ENCODE results near the gene CXCL5. TPM values are rescaled to one million over a fixed set of nuclear protein-coding genes. Genes with fewer than 3 reads are reported as not detected.

Gene CXCL5
- total RNA-seq, 6 experiments from 2014 or later: 0.10 to 1.00 (median 0.19) TPM; not detected in 3

DNA sequence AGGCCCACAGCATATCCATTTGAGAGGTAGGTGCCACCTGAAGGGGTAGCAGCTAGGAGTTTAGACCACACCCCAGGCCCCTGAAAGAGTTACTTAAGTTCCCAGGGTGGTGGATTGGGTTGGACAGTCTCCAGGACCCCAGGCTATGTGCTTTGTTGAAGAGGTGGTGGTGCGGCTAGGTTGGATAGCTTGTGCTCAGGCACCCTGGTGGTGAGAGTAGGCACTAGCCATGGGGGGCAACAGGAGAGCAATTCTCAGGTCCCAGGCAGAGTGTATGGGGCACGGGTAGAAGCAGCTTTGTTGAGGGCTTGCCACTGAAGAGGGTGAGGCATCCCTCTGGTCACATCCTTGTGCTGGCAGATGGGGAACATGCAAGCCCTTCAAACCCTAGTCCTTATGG lies 22.3 kb downstream of the CXCL5 start:
- no peak overlapping the region for H3K27ac ChIP-seq
- no peaks in the 10 kb centered on the region for H3K4me1 ChIP-seq
- H3K9me3 ChIP-seq: no peaks in the 10 kb centered on the region
- no peaks in the 10 kb centered on the region for H3K27me3 ChIP-seq
- ATAC-seq (no peak), DNase-seq (no peak)
- intact Hi-C loops (cut with DNase I): no loop called here
- no CpG with 5 or more reads among the region's 2 CpGs for WGBS (ENCODE audit: insufficient coverage, low coverage, low lambda C conversion rate, missing lambda C conversion rate)
- H3K4me3 ChIP-seq: no peak overlapping the region
- H3K36me3 ChIP-seq: no peaks in the 10 kb centered on the region
- TF ChIP-seq POLR2A (IDR thresholded peaks at IDR 0.05): no peak
- TF ChIP-seq, protein P1, sequence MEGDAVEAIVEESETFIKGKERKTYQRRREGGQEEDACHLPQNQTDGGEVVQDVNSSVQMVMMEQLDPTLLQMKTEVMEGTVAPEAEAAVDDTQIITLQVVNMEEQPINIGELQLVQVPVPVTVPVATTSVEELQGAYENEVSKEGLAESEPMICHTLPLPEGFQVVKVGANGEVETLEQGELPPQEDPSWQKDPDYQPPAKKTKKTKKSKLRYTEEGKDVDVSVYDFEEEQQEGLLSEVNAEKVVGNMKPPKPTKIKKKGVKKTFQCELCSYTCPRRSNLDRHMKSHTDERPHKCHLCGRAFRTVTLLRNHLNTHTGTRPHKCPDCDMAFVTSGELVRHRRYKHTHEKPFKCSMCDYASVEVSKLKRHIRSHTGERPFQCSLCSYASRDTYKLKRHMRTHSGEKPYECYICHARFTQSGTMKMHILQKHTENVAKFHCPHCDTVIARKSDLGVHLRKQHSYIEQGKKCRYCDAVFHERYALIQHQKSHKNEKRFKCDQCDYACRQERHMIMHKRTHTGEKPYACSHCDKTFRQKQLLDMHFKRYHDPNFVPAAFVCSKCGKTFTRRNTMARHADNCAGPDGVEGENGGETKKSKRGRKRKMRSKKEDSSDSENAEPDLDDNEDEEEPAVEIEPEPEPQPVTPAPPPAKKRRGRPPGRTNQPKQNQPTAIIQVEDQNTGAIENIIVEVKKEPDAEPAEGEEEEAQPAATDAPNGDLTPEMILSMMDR (IDR thresholded peaks at IDR 0.05): no peak

DNA sequence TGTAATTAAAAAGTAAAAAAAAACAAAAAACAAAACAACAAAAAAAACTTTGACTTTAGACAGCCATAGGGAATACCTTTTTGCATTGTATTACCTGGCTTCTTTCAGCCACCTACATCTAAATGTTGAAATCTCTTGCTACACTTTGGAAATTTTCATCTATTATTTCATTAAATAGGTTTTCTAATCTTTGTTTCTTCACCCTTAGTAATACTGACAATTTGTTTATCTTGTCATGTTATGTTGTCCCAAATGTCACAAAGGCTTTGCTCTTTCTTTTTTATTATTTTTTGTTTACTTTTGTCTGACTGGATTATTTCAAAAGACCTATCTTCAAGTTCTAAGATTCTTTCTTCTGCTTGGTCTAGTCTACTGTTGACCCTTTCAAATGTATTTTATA lies 24.1 kb downstream of the CXCL5 start:
- Histone ChIP-seq H3K4me1 (no peaks in the 10 kb centered on the region), H3K4me3 (no peak overlapping the region), H3K36me3 (no peaks in the 10 kb centered on the region), H3K27ac (no peak overlapping the region), H3K9me3 (no peaks in the 10 kb centered on the region), H3K27me3 (no peaks in the 10 kb centered on the region)
- DNase-seq (no peak), ATAC-seq (no peak)
- intact Hi-C loops (cut with DNase I): no loop called here
- TF ChIP-seq, protein P1 (IDR thresholded peaks at IDR 0.05): no peak
- no peak for TF ChIP-seq POLR2A (IDR thresholded peaks at IDR 0.05)

DNA sequence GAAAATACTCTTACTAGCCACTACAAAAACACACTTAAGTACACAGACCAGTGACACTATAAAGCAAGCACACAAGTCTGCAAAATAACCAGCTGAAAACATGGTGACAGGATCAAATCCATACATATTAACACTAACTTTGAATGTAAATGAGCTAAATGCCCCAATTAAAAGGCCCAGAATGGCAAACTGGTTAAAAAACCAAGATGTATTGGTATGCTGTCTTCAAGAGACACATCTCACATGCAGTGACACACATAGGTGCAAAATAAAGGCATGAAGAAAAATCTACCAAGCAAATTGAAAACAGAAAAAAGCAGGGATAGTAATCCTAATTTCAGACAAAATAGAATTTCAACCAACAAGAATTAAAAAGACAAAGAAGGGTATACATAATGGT lies 27.5 kb downstream of the CXCL5 start:
- Histone ChIP-seq H3K9me3 (no peaks in the 10 kb centered on the region), H3K4me3 (no peak overlapping the region), H3K27me3 (no peaks in the 10 kb centered on the region), H3K4me1 (no peaks in the 10 kb centered on the region), H3K27ac (no peak overlapping the region), H3K36me3 (no peaks in the 10 kb centered on the region)
- no peak for DNase-seq
- ATAC-seq: no peak
- intact Hi-C loops (cut with DNase I): no loop called here
- TF ChIP-seq POLR2A (IDR thresholded peaks at IDR 0.05): no peak
- TF ChIP-seq, protein P1 (IDR thresholded peaks at IDR 0.05): no peak

DNA sequence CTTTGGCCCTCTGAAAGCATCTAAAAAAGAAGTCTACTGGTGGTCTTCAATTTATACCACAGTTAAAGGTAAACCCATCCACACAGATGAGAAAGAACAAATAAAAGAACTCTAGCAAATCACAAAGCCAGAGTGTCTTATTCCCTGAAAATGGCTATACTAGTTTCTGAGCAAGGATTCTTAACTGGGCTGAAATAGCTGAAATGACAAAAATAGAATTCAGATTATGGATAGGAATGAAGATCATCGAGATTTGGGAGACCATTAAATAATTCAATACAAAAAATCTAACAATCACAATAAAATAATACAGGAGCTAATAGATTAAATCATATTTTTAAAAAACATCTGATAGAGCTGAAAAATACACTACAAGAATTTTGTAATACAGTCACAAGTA lies 28.5 kb downstream of the CXCL5 start:
- ATAC-seq: no peak
- intact Hi-C loops (cut with DNase I): no loop called here
- Histone ChIP-seq H3K27ac (no peak overlapping the region), H3K4me1 (no peaks in the 10 kb centered on the region), H3K27me3 (no peaks in the 10 kb centered on the region), H3K4me3 (no peak overlapping the region), H3K36me3 (no peaks in the 10 kb centered on the region), H3K9me3 (no peaks in the 10 kb centered on the region)
- TF ChIP-seq POLR2A (IDR thresholded peaks at IDR 0.05): no peak
- TF ChIP-seq, protein P1 (IDR thresholded peaks at IDR 0.05): no peak
- no peak for DNase-seq
- 43% methylated on average over 1 of the region's 1 CpG for WGBS (ENCODE audit: insufficient coverage, low coverage, low lambda C conversion rate, missing lambda C conversion rate)

DNA sequence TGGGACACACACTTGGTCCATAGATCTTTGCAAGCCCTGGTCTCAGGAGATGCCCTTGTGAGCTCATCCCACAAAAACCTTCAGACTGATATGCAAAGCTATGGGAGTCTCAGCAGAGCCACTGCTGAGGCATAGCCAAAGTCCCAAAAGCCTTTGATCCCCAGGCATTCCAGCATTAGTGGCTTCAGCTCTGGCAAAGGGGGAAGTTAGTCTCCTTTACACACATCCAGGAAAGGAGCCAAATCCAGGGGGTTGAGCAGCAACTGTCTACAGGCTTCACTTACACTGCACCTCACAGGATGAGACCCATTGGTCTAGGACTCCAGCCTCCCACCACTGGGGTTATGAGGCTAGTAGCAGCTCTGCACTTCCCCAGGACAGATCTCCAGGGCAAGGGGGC lies 30.6 kb downstream of the CXCL5 start:
- no peak overlapping the region for H3K4me3 ChIP-seq
- no peaks in the 10 kb centered on the region for H3K9me3 ChIP-seq
- H3K4me1 ChIP-seq: no peaks in the 10 kb centered on the region
- H3K36me3 ChIP-seq: no peaks in the 10 kb centered on the region
- H3K27me3 ChIP-seq: no peaks in the 10 kb centered on the region
- TF ChIP-seq, protein P1 (IDR thresholded peaks at IDR 0.05): no peak
- TF ChIP-seq POLR2A (IDR thresholded peaks at IDR 0.05): no peak
- no peak overlapping the region for H3K27ac ChIP-seq
- DNase-seq (no peak), ATAC-seq (no peak)
- intact Hi-C loops (cut with DNase I): no loop called here
